H1 (cell line): ENCODE data around the gene TBC1D22A. TPM values are rescaled to one million over a fixed set of nuclear protein-coding genes. Genes with fewer than 3 reads are reported as not detected.
A peak's percentile ranks its signal among the peaks of the same experiment; 100 is the strongest.

Experiments
- CTCF ChIA-PET: fragments of 300-600 bp; sonication (Branson Sonifier 250); formaldehyde crosslinking; loops from one replicate; lab custom pipeline; 2021; ENCODE audit not compliant: partially characterized antibody; lab: Charles Lee
- POLR2A ChIA-PET: fragments of 300-600 bp; sonication (Branson Sonifier 250); formaldehyde crosslinking; loops from one replicate; lab custom pipeline; 2021; ENCODE audit warnings: inconsistent platforms; ENCODE audit not compliant: partially characterized antibody; lab: Charles Lee
- DNase-seq, 2 experiments: peaks; one replicate each; pipeline versions ENCODE4 v3.0.0 to v3.0.0-alpha.2; 2010 to 2022; ENCODE audit warnings: low spot score in 2 of 2, low read depth in 1 of 2, mixed read lengths in 1 of 2
- FAIRE-seq: peaks from 2 replicates; lab custom pipeline; 2011; peaks lifted over from hg19 to GRCh38; lab: Jason Lieb, UNC
- H2AFZ ChIP-seq: 2 replicates; pipeline ENCODE4 v1.8.1; 2012; ENCODE audit warnings: low read length, inconsistent platforms
- H2AK5ac ChIP-seq: 2 replicates; pipeline ENCODE4 v1.6.1; 2013; ENCODE audit warnings: low read depth, low read length
- H2BK120ac ChIP-seq: replicated peaks from 2 replicates; pipeline ENCODE3; 2013; ENCODE audit warnings: low read depth, low read length, inconsistent platforms
- H2BK12ac ChIP-seq: 2 replicates; pipeline ENCODE4 v1.6.1; 2013; ENCODE audit warnings: low read depth, low read length
- H2BK15ac ChIP-seq: 2 replicates; pipeline ENCODE4 v1.6.1; 2013; ENCODE audit warnings: low read length
- H2BK20ac ChIP-seq: 2 replicates; pipeline ENCODE4 v1.6.1; 2013; ENCODE audit warnings: low read length
- H2BK5ac ChIP-seq: 2 replicates; pipeline ENCODE4 v1.6.1; 2013; ENCODE audit warnings: low read depth, low read length
- H3K14ac ChIP-seq: 2 replicates; pipeline ENCODE4 v1.6.1; 2013; ENCODE audit warnings: inconsistent platforms; ENCODE audit not compliant: insufficient read length
- H3K18ac ChIP-seq: 2 replicates; pipeline ENCODE4 v1.6.1; 2013; ENCODE audit warnings: low read length; ENCODE audit errors: extremely low read depth
- H3K23ac ChIP-seq: 2 replicates; pipeline ENCODE4 v1.6.1; 2013; ENCODE audit warnings: inconsistent platforms; ENCODE audit not compliant: insufficient read length
- H3K23me2 ChIP-seq: 2 replicates; pipeline ENCODE4 v1.6.1; 2013; ENCODE audit warnings: low read depth, low read length
- H3K27ac ChIP-seq: 2 replicates; pipeline ENCODE4 v1.6.1; 2011; ENCODE audit warnings: low read depth, low read length, inconsistent platforms
- H3K27me3 ChIP-seq, 4 experiments: replicated peaks in 1 of 4; 1 replicate in 1 of 4; 2 replicates in 3 of 4; pipeline versions ENCODE4 v1.6.1 to v1.8.1; 2011 to 2013; ENCODE audit warnings: low read length in 3 of 4, mild to moderate bottlenecking in 3 of 4, inconsistent platforms in 2 of 4, mixed read lengths in 2 of 4, moderate library complexity in 1 of 4; ENCODE audit not compliant: control insufficient read depth in 3 of 4, insufficient read depth in 3 of 4; ENCODE audit errors: extremely low read depth in 1 of 4
- H3K36me3 ChIP-seq, 4 experiments: 2 replicates each; pipeline versions ENCODE4 v1.6.1 to v1.8.1; 2011 to 2013; ENCODE audit warnings: mild to moderate bottlenecking in 4 of 4, low read length in 3 of 4, moderate library complexity in 2 of 4, control low read depth in 1 of 4, inconsistent platforms in 1 of 4; ENCODE audit not compliant: insufficient read depth in 4 of 4, control insufficient read depth in 2 of 4
- H3K4ac ChIP-seq: replicated peaks from 2 replicates; pipeline ENCODE3; 2013; ENCODE audit warnings: low read length, low read depth, mixed read lengths, inconsistent platforms; ENCODE audit not compliant: insufficient read length
- H3K4me1 ChIP-seq, 4 experiments: replicated peaks in 1 of 4; 1 replicate in 1 of 4; 2 replicates in 3 of 4; pipeline versions ENCODE4 v1.6.1 to v1.8.1; 2011 to 2013; ENCODE audit warnings: low read length in 3 of 4, inconsistent platforms in 2 of 4, mixed read lengths in 1 of 4; ENCODE audit not compliant: insufficient read depth in 4 of 4, control insufficient read depth in 3 of 4
- H3K4me2 ChIP-seq, 2 experiments: 2 replicates each; pipeline versions ENCODE4 v1.6.1 to v1.8.1; 2011 to 2013; ENCODE audit warnings: low read depth in 2 of 2, low read length in 2 of 2, control low read depth in 1 of 2, inconsistent platforms in 1 of 2, mild to moderate bottlenecking in 1 of 2; ENCODE audit not compliant: insufficient read depth in 1 of 2
- H3K4me3 ChIP-seq, 4 experiments: fragments of 200-600, 300-600 bp in 1 of 4; sonication (generic), shearing (Covaris generic), sonication (Bioruptor Twin) in 1 of 4; 2 replicates each; pipeline versions ENCODE4 v1.5.1 to v1.8.1; 2011 to 2016; ENCODE audit warnings: low read length in 4 of 4, low read depth in 3 of 4, control low read depth in 2 of 4, inconsistent platforms in 2 of 4, mild to moderate bottlenecking in 2 of 4, mixed read lengths in 1 of 4, moderate library complexity in 1 of 4; ENCODE audit not compliant: insufficient read depth in 2 of 4; ENCODE audit errors: extremely low read depth in 1 of 4
- H3K56ac ChIP-seq: replicated peaks from 2 replicates; pipeline ENCODE3; 2013; ENCODE audit warnings: low read depth, mild to moderate bottlenecking, mixed read lengths, low read length, inconsistent platforms; ENCODE audit not compliant: insufficient read length
- H3K79me1 ChIP-seq: 2 replicates; pipeline ENCODE4 v1.6.1; 2013; ENCODE audit warnings: low read depth, low read length, control low read depth
- H3K79me2 ChIP-seq, 2 experiments: 2 replicates each; pipeline versions ENCODE4 v1.6.1 to v1.8.1; 2012 to 2013; ENCODE audit warnings: low read length in 2 of 2, mild to moderate bottlenecking in 2 of 2, inconsistent platforms in 1 of 2; ENCODE audit not compliant: insufficient read depth in 2 of 2, control insufficient read depth in 1 of 2
- H3K9ac ChIP-seq, 4 experiments: replicated peaks in 1 of 4; 1 replicate in 1 of 4; 2 replicates in 3 of 4; pipeline versions ENCODE4 v1.6.1 to v1.8.1; 2011 to 2013; ENCODE audit warnings: low read depth in 3 of 4, low read length in 3 of 4, control low read depth in 2 of 4, mild to moderate bottlenecking in 2 of 4, moderate library complexity in 2 of 4, inconsistent platforms in 1 of 4; ENCODE audit errors: extremely low read depth in 1 of 4
- H3K9me3 ChIP-seq, 2 experiments: 2 replicates each; pipeline versions ENCODE4 v1.6.1 to v1.8.1; 2012 to 2013; ENCODE audit warnings: mild to moderate bottlenecking in 2 of 2, moderate library complexity in 2 of 2, control low read depth in 1 of 2, inconsistent platforms in 1 of 2, low read depth in 1 of 2, low read length in 1 of 2, mixed read lengths in 1 of 2; ENCODE audit not compliant: insufficient read depth in 2 of 2
- H4K20me1 ChIP-seq, 2 experiments: replicated peaks in 1 of 2; 2 replicates each; pipeline versions ENCODE3 to v1.8.1; 2011 to 2013; ENCODE audit warnings: inconsistent platforms in 2 of 2, low read length in 2 of 2, mild to moderate bottlenecking in 1 of 2; ENCODE audit not compliant: insufficient read depth in 2 of 2, control insufficient read depth in 1 of 2
- H4K5ac ChIP-seq: 2 replicates; pipeline ENCODE4 v1.6.1; 2013; ENCODE audit warnings: low read length, low read depth, mixed read lengths, inconsistent platforms; ENCODE audit not compliant: insufficient read length
- H4K8ac ChIP-seq: 2 replicates; pipeline ENCODE4 v1.8.0; 2013; ENCODE audit warnings: mild to moderate bottlenecking, moderate library complexity, low read length, inconsistent platforms; ENCODE audit not compliant: insufficient read depth; ENCODE audit errors: extremely low read depth
- H4K91ac ChIP-seq: replicated peaks from 2 replicates; pipeline ENCODE3; 2013; ENCODE audit warnings: low read length, mixed read lengths, inconsistent platforms; ENCODE audit not compliant: insufficient read length
- BRCA1 ChIP-seq: IDR thresholded peaks from 2 replicates; pipeline ENCODE4 v1.6.1; 2012; ENCODE audit warnings: low read depth, low read length, improper control_type of control experiment
- CEBPB ChIP-seq: IDR thresholded peaks from 2 replicates; pipeline ENCODE4 v1.6.1; 2012; ENCODE audit warnings: low read depth, low read length
- CTCF ChIP-seq, 3 experiments: IDR thresholded peaks; 1 replicate in 2 of 3; 2 replicates in 1 of 3; pipeline versions ENCODE4 v1.5.1 to v1.6.1; 2011; ENCODE audit warnings: low read length in 3 of 3, mild to moderate bottlenecking in 3 of 3, inconsistent platforms in 2 of 3, low read depth in 1 of 3, moderate library complexity in 1 of 3; ENCODE audit not compliant: insufficient read depth in 1 of 3; ENCODE audit errors: control extremely low read depth in 1 of 3
- EZH2 ChIP-seq: fragments of 200-600 bp; sonication (generic); IDR thresholded peaks from 2 replicates; pipeline ENCODE4 v1.7.1; 2012; ENCODE audit warnings: low read depth, mild to moderate bottlenecking, moderate library complexity, low read length, inconsistent platforms; ENCODE audit not compliant: severe bottlenecking
- KDM4A ChIP-seq: IDR thresholded peaks from one replicate; pipeline ENCODE4 v1.7.1; 2012; ENCODE audit warnings: low read depth, mild to moderate bottlenecking, moderate library complexity, low read length, inconsistent platforms; ENCODE audit not compliant: severe bottlenecking
- MAFK ChIP-seq: IDR thresholded peaks from 2 replicates; pipeline ENCODE4 v1.6.1; 2012; ENCODE audit warnings: low read depth, mild to moderate bottlenecking, improper control_type of control experiment, low read length
- NANOG ChIP-seq: IDR thresholded peaks from 2 replicates; pipeline ENCODE4 v1.6.1; 2011; ENCODE audit warnings: low read length, low read depth, mild to moderate bottlenecking, inconsistent platforms; ENCODE audit not compliant: insufficient read depth, poor library complexity, severe bottlenecking
- PHF8 ChIP-seq: fragments of 200-600 bp; sonication (generic); conservative IDR thresholded peaks from 2 replicates; pipeline ENCODE4 v1.7.1; 2012; ENCODE audit warnings: low read depth, mild to moderate bottlenecking, inconsistent platforms, low read length, moderate library complexity
- POLR2A ChIP-seq, 2 experiments: IDR thresholded peaks; 1 replicate in 1 of 2; 2 replicates in 1 of 2; pipeline ENCODE4 v1.6.1; 2011; ENCODE audit warnings: low read depth in 2 of 2, low read length in 2 of 2, mild to moderate bottlenecking in 2 of 2; ENCODE audit errors: control extremely low read depth in 1 of 2
- RBBP5 ChIP-seq: IDR thresholded peaks from 2 replicates; pipeline ENCODE4 v1.7.1; 2012; ENCODE audit warnings: low read depth, mild to moderate bottlenecking, inconsistent platforms, low read length, moderate library complexity, borderline replicate concordance
- WGBS, 2 experiments: shearing (Covaris generic) in 1 of 2; methylation state at CpG; one replicate each; pipeline versions ENCODE4 v1.1.6 to v1.1.7; 2013 to 2015; ENCODE audit warnings: low lambda C conversion rate in 2 of 2, mixed read lengths in 2 of 2, inconsistent platforms in 1 of 2, low coverage in 1 of 2, missing lambda C conversion rate in 1 of 2; ENCODE audit not compliant: insufficient replicate concordance in 2 of 2, insufficient coverage in 1 of 2, insufficient read length in 1 of 2; ENCODE audit errors: extremely low coverage in 1 of 2, missing lambda C conversion rate in 1 of 2; 5-methylcytosine and 5-hydroxymethylcytosine counted together
- polyA plus RNA-seq, 7 experiments: library from polyadenylated mRNA; depleted of rRNA in 3 of 7; stranded (reverse) in 5 of 7; unstranded in 2 of 7; fragments of >200 nt in 5 of 7; fragments of 200-250 nt in 2 of 7; gene quantifications; 1 replicate in 5 of 7; 2 replicates in 1 of 7; 4 replicates in 1 of 7; pipeline versions ENCODE4 v1.2.1 to v1.2.3, GENCODE V29; 2011 to 2013; ENCODE audit warnings: missing spikeins in 2 of 7, mixed read lengths in 2 of 7
- total RNA-seq: library from RNA; stranded (reverse); fragmentation: NEBNext Ultra II Directional; extraction: Animal tissue kit (Norgen Biotek cat#: 25700); gene quantifications from 2 replicates; pipeline ENCODE4 v1.2.1, GENCODE V29; 2021

Gene TBC1D22A
- total and polyA plus RNA-seq, 2 of the 8 experiments (the other 6 are each of a cell fraction or from before 2014, with no cell fraction given): 11.9 to 18.4 TPM

- no peak for FAIRE-seq
- CTCF ChIA-PET: interaction anchor here (1.0 kb wide), 1 partner anchor 265 kb away, joined by 3 read pairs; no protein-coding TSS in a partner anchor
- no peak for DNase-seq
- TF ChIP-seq PHF8 (no peak), POLR2A (IDR thresholded peaks at IDR 0.05; ENCODE audit: control extremely low read depth in 1 of 2, low read depth in 2 of 2, low read length in 2 of 2) (no peak), RBBP5 (no peak), CTCF (IDR thresholded peaks at IDR 0.05; ENCODE audit: control extremely low read depth in 1 of 3, insufficient read depth in 1 of 3, low read depth in 1 of 3, low read length in 3 of 3) (no peak), EZH2 (no peak), KDM4A (no peak), MAFK (no peak), BRCA1 (no peak), CEBPB (no peak), NANOG (no peak)
Measured at GRCh38 chr22:47091921-47092700, 329.7 kb downstream of the TBC1D22A start.

More at GRCh38 chr22:47091921-47092700, 329.7 kb downstream of the TBC1D22A start:
- Histone ChIP-seq H2BK15ac (no peak overlapping the region), H2BK120ac (no peak overlapping the region), H3K4me1 (peaks cover 0 to 14% (median 9%) of the 10 kb centered on the region in 4 experiments; a peak in 5 of 7 replicates), H3K4me2 (peak overlapping the region in 1 of 2 experiments; percentile 90; a peak in 1 of 4 replicates), H3K4ac (no peak overlapping the region), H3K18ac (no peak overlapping the region), H3K79me2 (no peaks in the 10 kb centered on the region), H2BK12ac (no peak overlapping the region; the same call in 1 of the 2 replicates), H3K9me3 (peaks cover 0 to 4% of the 10 kb centered on the region in 2 experiments; a peak in 3 of 4 replicates), H3K56ac (no peak overlapping the region), H2AK5ac (no peak overlapping the region), H3K27me3 (no peaks in the 10 kb centered on the region), H4K20me1 (peaks cover 0 to 4% of the 10 kb centered on the region in 2 experiments), H3K14ac (no peak overlapping the region), H3K79me1 (no peaks in the 10 kb centered on the region), H2BK20ac (no peak overlapping the region), H2AFZ (no peak overlapping the region), H3K4me3 (no peak overlapping the region), H2BK5ac (no peak overlapping the region), H4K91ac (peak overlapping the region; percentile 6), H3K36me3 (no peaks in the 10 kb centered on the region), H4K8ac (no peak overlapping the region), H3K23me2 (no peaks in the 10 kb centered on the region), H3K23ac (no peak overlapping the region), H3K9ac (no peak overlapping the region), H4K5ac (no peak overlapping the region), H3K27ac (no peak overlapping the region)
- WGBS, 2 experiments: 89% methylated on average over 16 of the region's 16 CpGs; no CpG with 5 or more reads in 1 of the 2 experiments
- POLR2A ChIA-PET: no interaction called here
